TTC549 (cell line): Measurements from ENCODE around the gene BTG4.

Source experiments
- FAIRE-seq: peaks from 2 replicates; lab custom pipeline; 2012; peaks lifted over from hg19 to GRCh38; lab: Jason Lieb, UNC

The BTG4 gene

GRCh38 chr11:111490496-111490895 is 21.7 kb downstream of the BTG4 start:
- no peak for FAIRE-seq

- no peak for FAIRE-seq
Observed at GRCh38 chr11:111483431-111483830, 28.8 kb downstream of the BTG4 start.

- FAIRE-seq, result no peak
Observed at GRCh38 chr11:111479666-111480065, 32.5 kb downstream of the BTG4 start.

- FAIRE-seq, result no peak
Observed at GRCh38 chr11:111477898-111478297, 34.3 kb downstream of the BTG4 start.

- no peak for FAIRE-seq
Observed at GRCh38 chr11:111476956-111477355, 35.2 kb downstream of the BTG4 start.

GRCh38 chr11:111476366-111476765 is 35.8 kb downstream of the BTG4 start:
- no peak for FAIRE-seq

- no peak for FAIRE-seq
Observed at GRCh38 chr11:111474432-111474831, 37.8 kb downstream of the BTG4 start.

- no peak for FAIRE-seq
Observed at GRCh38 chr11:111472228-111472627, 40.0 kb downstream of the BTG4 start.

GRCh38 chr11:111469200-111469599 is 43.0 kb downstream of the BTG4 start:
- no peak for FAIRE-seq

GRCh38 chr11:111466615-111467014 is 45.6 kb downstream of the BTG4 start:
- FAIRE-seq, result no peak

- no peak for FAIRE-seq
Observed at GRCh38 chr11:111465400-111465799, 46.8 kb downstream of the BTG4 start.

GRCh38 chr11:111463276-111463675 is 48.9 kb downstream of the BTG4 start:
- no peak for FAIRE-seq

GRCh38 chr11:111462329-111462728 is 49.9 kb downstream of the BTG4 start:
- no peak for FAIRE-seq

GRCh38 chr11:111461460-111462235 is 50.5 kb downstream of the BTG4 start:
- FAIRE-seq, result no peak

- no peak for FAIRE-seq
Observed at GRCh38 chr11:111460856-111461255, 51.3 kb downstream of the BTG4 start.

GRCh38 chr11:111460340-111460739 is 51.8 kb downstream of the BTG4 start:
- FAIRE-seq, result no peak

GRCh38 chr11:111459506-111460270 is 52.5 kb downstream of the BTG4 start:
- no peak for FAIRE-seq

- no peak for FAIRE-seq
Observed at GRCh38 chr11:111457731-111458368, 54.3 kb downstream of the BTG4 start.

GRCh38 chr11:111456859-111457730 is 55.1 kb downstream of the BTG4 start:
- no peak for FAIRE-seq

GRCh38 chr11:111456086-111456858 is 55.9 kb downstream of the BTG4 start:
- no peak for FAIRE-seq
